Measurements from ENCODE around the gene ST7L. TPM values are rescaled to one million over a fixed set of nuclear protein-coding genes. Genes with fewer than 3 reads are reported as not detected.

Gene ST7L
- total and polyA plus RNA-seq, 10 of the 15 experiments (the other 5 are each of a cell fraction or from before 2014, with no cell fraction given), result 3.6 to 13.7 (median 8.9) TPM

DNA sequence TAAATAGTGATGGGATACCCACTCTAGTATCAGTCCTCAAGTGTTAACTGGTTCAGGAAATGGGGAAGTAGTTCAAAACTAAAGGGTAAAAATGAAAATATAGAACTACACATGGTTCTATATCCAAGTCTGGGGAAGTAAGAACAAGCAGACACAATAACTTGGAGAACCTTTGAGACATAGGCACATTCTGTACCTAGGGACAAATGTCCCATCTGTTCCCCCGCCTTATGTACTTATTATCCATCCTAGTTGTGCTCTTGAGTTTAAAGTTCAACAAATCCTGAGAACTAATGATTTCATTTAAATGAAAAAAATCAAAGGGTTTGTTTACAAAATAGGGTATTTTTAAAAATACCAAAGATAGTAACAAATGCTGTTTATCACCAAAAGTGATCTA is 77.6 kb downstream of the ST7L start:
- SMC1A ChIA-PET (ENCODE audit: uncharacterized antibody, unreplicated experiment), result interaction anchor here (4.0 kb wide), 1 partner anchor 11 kb away, joined by 16 read pairs; no protein-coding TSS in a partner anchor
- no peak for TF ChIP-seq POLR2A (IDR thresholded peaks at IDR 0.05; ENCODE audit: low read depth, low read length)
- TF ChIP-seq SMAD1 (IDR thresholded peaks at IDR 0.05; ENCODE audit: low read depth, partially characterized antibody), result no peak
- TF ChIP-seq GABPA (IDR thresholded peaks at IDR 0.05; ENCODE audit: low read depth), result no peak
- POLR2A ChIA-PET, result no interaction called here
- in situ Hi-C loops (cut with MboI), result no loop called here
- RAD21 ChIA-PET (ENCODE audit: unreplicated experiment), result no interaction called here
- no TSS peak for BruUV-seq (replicated peaks)
- H3K36me3 ChIP-seq (ENCODE audit: control insufficient read depth in 2 of 2, insufficient read depth in 2 of 2, low read length in 1 of 2), result no peaks in the 10 kb centered on the region
- no peaks in the 10 kb centered on the region for H3K4me1 ChIP-seq (ENCODE audit: control insufficient read depth, insufficient read depth, low read length)
- WGBS (ENCODE audit: insufficient coverage, insufficient replicate concordance, low lambda C conversion rate, missing lambda C conversion rate), result 100% methylated on average over 1 of the region's 1 CpG
- FAIRE-seq (no peak), ATAC-seq (no peak), DNase-seq (ENCODE audit: low read depth, low spot score) (no peak)
- H3K4me2 ChIP-seq (ENCODE audit: control insufficient read depth, insufficient read depth), result no peak overlapping the region
- CTCF ChIA-PET, result interaction anchor here (0.6 to 0.7 kb wide), 2 partner anchors 10 to 36 kb away, joined by 3 read pairs; no protein-coding TSS in a partner anchor
- H2AFZ ChIP-seq (ENCODE audit: control insufficient read depth, low read depth, low read length), result no peak overlapping the region
- intact Hi-C loops (cut with micrococcal nuclease; ENCODE audit: unreplicated experiment), result no loop called here
- H4K20me1 ChIP-seq (ENCODE audit: control insufficient read depth, insufficient read depth), result no peaks in the 10 kb centered on the region
- no peaks in the 10 kb centered on the region for H3K27me3 ChIP-seq (replicated peaks in 1 of 2; ENCODE audit: control insufficient read depth in 2 of 2, insufficient read depth in 2 of 2, low read length in 1 of 2)
- H3K4me3 ChIP-seq, result no peak overlapping the region
- H3K9me3 ChIP-seq (replicated peaks; ENCODE audit: control insufficient read depth, insufficient read depth, low read length), result no peaks in the 10 kb centered on the region
- H3K9ac ChIP-seq (ENCODE audit: control insufficient read depth, insufficient read depth, low read length), result no peak overlapping the region
- no peaks in the 10 kb centered on the region for H3K79me2 ChIP-seq (ENCODE audit: control insufficient read depth, insufficient read depth, low read length)
- no peak overlapping the region for H3K27ac ChIP-seq (ENCODE audit: control insufficient read depth, insufficient read depth)

DNA sequence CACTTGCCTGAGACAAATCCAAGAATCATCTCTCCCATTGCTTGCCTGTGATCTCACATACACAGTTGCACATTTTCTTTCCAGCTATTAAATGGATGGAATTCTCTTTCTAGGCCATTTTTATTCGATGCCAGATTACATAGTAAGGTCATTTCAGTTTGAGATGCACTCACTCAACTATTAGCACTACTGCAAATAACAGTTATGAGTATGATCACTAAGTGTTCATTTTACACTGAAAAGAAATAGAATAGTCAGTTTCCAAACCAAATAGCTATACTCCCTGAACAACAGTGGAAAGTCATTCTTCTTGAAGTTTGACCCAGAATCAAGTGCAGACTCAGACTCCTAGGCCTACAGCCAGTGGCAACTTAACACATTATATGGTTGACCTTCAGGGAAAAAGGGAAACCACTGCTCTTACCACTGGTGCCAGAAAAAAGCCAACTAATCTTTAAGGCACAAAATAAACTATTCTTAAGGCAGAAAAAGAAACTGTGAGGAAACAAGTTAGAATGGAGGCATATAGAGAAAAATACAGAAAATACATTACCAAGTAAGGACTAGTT is 78.6 kb downstream of the ST7L start:
- FAIRE-seq (no peak), ATAC-seq (no peak), DNase-seq (ENCODE audit: low read depth, low spot score) (no peak)
- WGBS (ENCODE audit: insufficient coverage, insufficient replicate concordance, low lambda C conversion rate, missing lambda C conversion rate), result 79% methylated on average over 1 of the region's 1 CpG
- intact Hi-C loops (cut with micrococcal nuclease; ENCODE audit: unreplicated experiment) (no loop called here), in situ Hi-C loops (cut with MboI) (no loop called here)
- Histone ChIP-seq H3K4me3 (no peak overlapping the region), H3K27ac (ENCODE audit: control insufficient read depth, insufficient read depth) (no peak overlapping the region), H3K9me3 (replicated peaks; ENCODE audit: control insufficient read depth, insufficient read depth, low read length) (no peaks in the 10 kb centered on the region), H3K27me3 (replicated peaks in 1 of 2; ENCODE audit: control insufficient read depth in 2 of 2, insufficient read depth in 2 of 2, low read length in 1 of 2) (no peaks in the 10 kb centered on the region), H3K9ac (ENCODE audit: control insufficient read depth, insufficient read depth, low read length) (no peak overlapping the region), H2AFZ (ENCODE audit: control insufficient read depth, low read depth, low read length) (no peak overlapping the region), H3K36me3 (ENCODE audit: control insufficient read depth in 2 of 2, insufficient read depth in 2 of 2, low read length in 1 of 2) (no peaks in the 10 kb centered on the region), H3K4me2 (ENCODE audit: control insufficient read depth, insufficient read depth) (no peak overlapping the region), H4K20me1 (ENCODE audit: control insufficient read depth, insufficient read depth) (no peaks in the 10 kb centered on the region), H3K79me2 (ENCODE audit: control insufficient read depth, insufficient read depth, low read length) (no peaks in the 10 kb centered on the region), H3K4me1 (ENCODE audit: control insufficient read depth, insufficient read depth, low read length) (no peaks in the 10 kb centered on the region)
- SMC1A ChIA-PET (ENCODE audit: uncharacterized antibody, unreplicated experiment), result interaction anchor here (1.3 to 1.8 kb wide), 2 partner anchors 17 to 30 kb away, joined by 3 to 7 read pairs; no protein-coding TSS in a partner anchor
- no TSS peak for BruUV-seq (replicated peaks)
- CTCF ChIA-PET, result interaction anchor here (0.6 to 1.2 kb wide), 3 partner anchors 9 to 163 kb away, joined by 3 to 5 read pairs (median 3); no protein-coding TSS in a partner anchor
- TF ChIP-seq MTA2 (IDR thresholded peaks at IDR 0.05; ENCODE audit: low read depth) (no peak), STAT3 (IDR thresholded peaks at IDR 0.05; ENCODE audit: low read depth, low read length) (no peak), ZNF274 (IDR thresholded peaks at IDR 0.05; ENCODE audit: insufficient read depth, insufficient read length) (no peak), GATAD2B (conservative IDR thresholded peaks at IDR 0.05; ENCODE audit: low read depth) (no peak)
- TF ChIP-seq, protein P1, sequence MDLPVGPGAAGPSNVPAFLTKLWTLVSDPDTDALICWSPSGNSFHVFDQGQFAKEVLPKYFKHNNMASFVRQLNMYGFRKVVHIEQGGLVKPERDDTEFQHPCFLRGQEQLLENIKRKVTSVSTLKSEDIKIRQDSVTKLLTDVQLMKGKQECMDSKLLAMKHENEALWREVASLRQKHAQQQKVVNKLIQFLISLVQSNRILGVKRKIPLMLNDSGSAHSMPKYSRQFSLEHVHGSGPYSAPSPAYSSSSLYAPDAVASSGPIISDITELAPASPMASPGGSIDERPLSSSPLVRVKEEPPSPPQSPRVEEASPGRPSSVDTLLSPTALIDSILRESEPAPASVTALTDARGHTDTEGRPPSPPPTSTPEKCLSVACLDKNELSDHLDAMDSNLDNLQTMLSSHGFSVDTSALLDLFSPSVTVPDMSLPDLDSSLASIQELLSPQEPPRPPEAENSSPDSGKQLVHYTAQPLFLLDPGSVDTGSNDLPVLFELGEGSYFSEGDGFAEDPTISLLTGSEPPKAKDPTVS (IDR thresholded peaks at IDR 0.05; ENCODE audit: low read depth, low read length), result no peak
- TF ChIP-seq, protein P2, sequence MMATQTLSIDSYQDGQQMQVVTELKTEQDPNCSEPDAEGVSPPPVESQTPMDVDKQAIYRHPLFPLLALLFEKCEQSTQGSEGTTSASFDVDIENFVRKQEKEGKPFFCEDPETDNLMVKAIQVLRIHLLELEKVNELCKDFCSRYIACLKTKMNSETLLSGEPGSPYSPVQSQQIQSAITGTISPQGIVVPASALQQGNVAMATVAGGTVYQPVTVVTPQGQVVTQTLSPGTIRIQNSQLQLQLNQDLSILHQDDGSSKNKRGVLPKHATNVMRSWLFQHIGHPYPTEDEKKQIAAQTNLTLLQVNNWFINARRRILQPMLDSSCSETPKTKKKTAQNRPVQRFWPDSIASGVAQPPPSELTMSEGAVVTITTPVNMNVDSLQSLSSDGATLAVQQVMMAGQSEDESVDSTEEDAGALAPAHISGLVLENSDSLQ (IDR thresholded peaks at IDR 0.05), result no peak
- RAD21 ChIA-PET (ENCODE audit: unreplicated experiment), result no interaction called here
- POLR2A ChIA-PET, result no interaction called here

Data from GM12878 (cell line).